ENCODE data around the gene ZNF778.

ZNF778 gene

GRCh38 chr16:89269805-89270665, 52.5 kb downstream of the ZNF778 start:
- H3K9ac ChIP-seq (ENCODE audit: low read length) = no peak overlapping the region
- no peak overlapping the region for H2AFZ ChIP-seq (ENCODE audit: low read depth, low read length, severe bottlenecking)
- H3K9me3 ChIP-seq (ENCODE audit: insufficient read depth, low read length) = no peaks in the 10 kb centered on the region
- no peaks in the 10 kb centered on the region for H3K27me3 ChIP-seq (ENCODE audit: low read length)
- H3K4me3 ChIP-seq (ENCODE audit: insufficient read depth, low read length, poor library complexity, severe bottlenecking) = no peak overlapping the region
- H3K27ac ChIP-seq (ENCODE audit: low read depth, low read length) = no peak overlapping the region
- H3K9me2 ChIP-seq (replicated peaks; ENCODE audit: insufficient read depth, low read length) = no peaks in the 10 kb centered on the region
- TF ChIP-seq CTCF (IDR thresholded peaks at IDR 0.05; ENCODE audit: insufficient read depth, low read length, poor library complexity, severe bottlenecking) (no peak), EZH2phosphoT487 (conservative IDR thresholded peaks at IDR 0.05; ENCODE audit: low read length) (no peak)
- H3F3A ChIP-seq (ENCODE audit: insufficient read depth) = no peaks in the 10 kb centered on the region
- no peak overlapping the region for H3K4me2 ChIP-seq (ENCODE audit: low read depth, low read length, poor library complexity, severe bottlenecking)
- H4K20me1 ChIP-seq (ENCODE audit: low read depth, low read length) = no peaks in the 10 kb centered on the region
- H3K79me2 ChIP-seq (ENCODE audit: insufficient read depth, low read length) = no peaks in the 10 kb centered on the region
- H3K36me3 ChIP-seq (ENCODE audit: low read length) = no peaks in the 10 kb centered on the region

GRCh38 chr16:89270666-89271345, 53.3 kb downstream of the ZNF778 start:
- Histone ChIP-seq H3F3A (ENCODE audit: insufficient read depth) (no peaks in the 10 kb centered on the region), H3K4me3 (ENCODE audit: insufficient read depth, low read length, poor library complexity, severe bottlenecking) (no peak overlapping the region), H3K9me2 (replicated peaks; ENCODE audit: insufficient read depth, low read length) (no peaks in the 10 kb centered on the region), H2AFZ (ENCODE audit: low read depth, low read length, severe bottlenecking) (no peak overlapping the region), H4K20me1 (ENCODE audit: low read depth, low read length) (no peaks in the 10 kb centered on the region), H3K9ac (ENCODE audit: low read length) (no peak overlapping the region), H3K79me2 (ENCODE audit: insufficient read depth, low read length) (no peaks in the 10 kb centered on the region), H3K27ac (ENCODE audit: low read depth, low read length) (no peak overlapping the region), H3K36me3 (ENCODE audit: low read length) (no peaks in the 10 kb centered on the region), H3K9me3 (ENCODE audit: insufficient read depth, low read length) (no peaks in the 10 kb centered on the region), H3K27me3 (ENCODE audit: low read length) (no peaks in the 10 kb centered on the region), H3K4me2 (ENCODE audit: low read depth, low read length, poor library complexity, severe bottlenecking) (no peak overlapping the region)
- no peak for TF ChIP-seq EZH2phosphoT487 (conservative IDR thresholded peaks at IDR 0.05; ENCODE audit: low read length)
- no peak for TF ChIP-seq CTCF (IDR thresholded peaks at IDR 0.05; ENCODE audit: insufficient read depth, low read length, poor library complexity, severe bottlenecking)

GRCh38 chr16:89272631-89273030, 55.1 kb downstream of the ZNF778 start:
- Histone ChIP-seq H3K9me3 (ENCODE audit: insufficient read depth, low read length) (no peaks in the 10 kb centered on the region), H3K36me3 (ENCODE audit: low read length) (no peaks in the 10 kb centered on the region), H3K9me2 (replicated peaks; ENCODE audit: insufficient read depth, low read length) (no peaks in the 10 kb centered on the region), H3K27ac (ENCODE audit: low read depth, low read length) (no peak overlapping the region), H3K4me2 (ENCODE audit: low read depth, low read length, poor library complexity, severe bottlenecking) (no peak overlapping the region), H3K79me2 (ENCODE audit: insufficient read depth, low read length) (no peaks in the 10 kb centered on the region), H3K4me3 (ENCODE audit: insufficient read depth, low read length, poor library complexity, severe bottlenecking) (no peak overlapping the region), H3K27me3 (ENCODE audit: low read length) (no peaks in the 10 kb centered on the region), H3K9ac (ENCODE audit: low read length) (no peak overlapping the region), H4K20me1 (ENCODE audit: low read depth, low read length) (no peaks in the 10 kb centered on the region; the same call in 1 of the 2 replicates), H3F3A (ENCODE audit: insufficient read depth) (no peaks in the 10 kb centered on the region), H2AFZ (ENCODE audit: low read depth, low read length, severe bottlenecking) (no peak overlapping the region)
- TF ChIP-seq CTCF (IDR thresholded peaks at IDR 0.05; ENCODE audit: insufficient read depth, low read length, poor library complexity, severe bottlenecking) (no peak), EZH2phosphoT487 (conservative IDR thresholded peaks at IDR 0.05; ENCODE audit: low read length) (no peak)
